Left cardiac atrium (tissue), 4 donors: ENCODE results near the gene GSTP1. TPM values are rescaled to one million over a fixed set of nuclear protein-coding genes. Genes with fewer than 3 reads are reported as not detected.
A peak's percentile ranks its signal among the peaks of the same experiment; 100 is the strongest.
"Not testable (repeated sequence)": the region's sequence is repeated elsewhere in the genome, so short reads cannot be mapped to it uniquely, and the experiment has no call there.

ENCODE experiments used
- ATAC-seq, 2 donors: fragments of 200-7000 bp; cut with Tn5 transposase; one replicate each; pipeline ENCODE4 v1.9.1; 2020; ENCODE audit warnings: mild to moderate bottlenecking in 2 of 2, moderate library complexity in 2 of 2
- DNase-seq: peaks from one replicate; pipeline ENCODE4 v3.0.0-alpha.2; 2020
- intact Hi-C, 2 donors: fragments of 100-400 bp; cut with DNase I; formaldehyde crosslinking; loops; one replicate each; pipeline versions ENCODE4 v1.14.1 to v1.15.1; 2022 to 2023
- long read RNA-seq: library from polyadenylated mRNA; unstranded; transcript quantifications from one replicate; pipeline ENCODE4 v2.0.0, GENCODE V29; 2021
- total RNA-seq, 2 donors: library from RNA; stranded (reverse); fragmentation: NEBNext Ultra II Directional; extraction: Animal tissue kit (Norgen Biotek cat#: 25700); gene quantifications; one replicate each; pipeline ENCODE4 v1.2.1, GENCODE V29; 2021
- donor health status: DM: no; HTN: yes; CAD: no.
- donor health status: DM: no; HTN: yes; CAD: no; lungs with severe emphysema.
- donor health status: DM: yes; HTN: yes; CAD: no.
- donor health status: Dilated cardiomyopathy.

The GSTP1 gene
- 100 to 1,000 TPM; 314 to 337 TPM for total RNA-seq
- long read RNA-seq, transcript GSTP1-202 (7 exons, 961 nt) = major isoform, 28 of 31 reads
- long read RNA-seq, partial matches to known transcripts = 1 of 31 reads
- long read RNA-seq, other reads (novel, unspliced or antisense) = 2 of 31 reads

DNA sequence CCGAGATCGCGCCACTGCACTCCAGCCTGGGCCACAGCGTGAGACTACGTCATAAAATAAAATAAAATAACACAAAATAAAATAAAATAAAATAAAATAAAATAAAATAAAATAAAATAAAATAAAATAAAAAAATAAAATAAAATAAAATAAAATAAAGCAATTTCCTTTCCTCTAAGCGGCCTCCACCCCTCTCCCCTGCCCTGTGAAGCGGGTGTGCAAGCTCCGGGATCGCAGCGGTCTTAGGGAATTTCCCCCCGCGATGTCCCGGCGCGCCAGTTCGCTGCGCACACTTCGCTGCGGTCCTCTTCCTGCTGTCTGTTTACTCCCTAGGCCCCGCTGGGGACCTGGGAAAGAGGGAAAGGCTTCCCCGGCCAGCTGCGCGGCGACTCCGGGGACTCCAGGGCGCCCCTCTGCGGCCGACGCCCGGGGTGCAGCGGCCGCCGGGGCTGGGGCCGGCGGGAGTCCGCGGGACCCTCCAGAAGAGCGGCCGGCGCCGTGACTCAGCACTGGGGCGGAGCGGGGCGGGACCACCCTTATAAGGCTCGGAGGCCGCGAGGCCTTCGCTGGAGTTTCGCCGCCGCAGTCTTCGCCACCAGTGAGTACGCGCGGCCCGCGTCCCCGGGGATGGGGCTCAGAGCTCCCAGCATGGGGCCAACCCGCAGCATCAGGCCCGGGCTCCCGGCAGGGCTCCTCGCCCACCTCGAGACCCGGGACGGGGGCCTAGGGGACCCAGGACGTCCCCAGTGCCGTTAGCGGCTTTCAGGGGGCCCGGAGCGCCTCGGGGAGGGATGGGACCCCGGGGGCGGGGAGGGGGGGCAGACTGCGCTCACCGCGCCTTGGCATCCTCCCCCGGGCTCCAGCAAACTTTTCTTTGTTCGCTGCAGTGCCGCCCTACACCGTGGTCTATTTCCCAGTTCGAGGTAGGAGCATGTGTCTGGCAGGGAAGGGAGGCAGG lies at the start of gene GSTP1:
GSTP1 (plus strand) TSS at position 566 of the 958 bp plus-strand sequence; CDS start at position 598, 32 bp downstream.
- intact Hi-C loops = no loop called here
- peak; percentile 95 for DNase-seq
- ATAC-seq = peak; percentile 98

DNA sequence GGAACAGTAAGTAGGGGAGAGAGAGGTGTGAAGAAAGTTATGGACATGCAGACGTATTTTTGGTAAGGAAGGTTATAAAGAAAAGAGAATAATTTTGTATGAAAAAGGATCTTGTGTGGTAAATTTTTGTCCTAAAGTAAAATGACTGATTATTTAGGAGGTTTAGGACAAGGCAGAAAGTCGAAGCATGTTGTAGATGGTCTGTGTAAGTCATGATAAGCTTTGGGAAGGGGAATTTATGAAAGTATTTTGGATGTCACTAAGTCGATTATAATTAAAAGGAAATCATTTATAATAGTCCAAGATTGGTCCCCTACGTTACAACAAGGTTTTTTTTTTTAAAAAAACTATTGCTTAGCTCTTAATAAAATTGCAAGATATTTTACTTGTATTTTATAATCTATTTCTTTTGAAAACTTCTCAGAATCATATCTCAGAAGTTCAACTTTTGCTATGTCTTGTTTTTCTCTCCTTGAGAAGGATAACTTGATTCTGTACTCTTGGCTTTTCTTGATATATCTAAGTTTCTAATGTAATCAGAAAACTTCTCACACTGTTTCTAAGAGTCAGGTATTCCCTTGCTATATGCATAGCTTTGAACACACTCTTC lies 49.4 kb upstream of the GSTP1 start:
- no peak for ATAC-seq
- no peak for DNase-seq
- intact Hi-C loops = no loop called here

DNA sequence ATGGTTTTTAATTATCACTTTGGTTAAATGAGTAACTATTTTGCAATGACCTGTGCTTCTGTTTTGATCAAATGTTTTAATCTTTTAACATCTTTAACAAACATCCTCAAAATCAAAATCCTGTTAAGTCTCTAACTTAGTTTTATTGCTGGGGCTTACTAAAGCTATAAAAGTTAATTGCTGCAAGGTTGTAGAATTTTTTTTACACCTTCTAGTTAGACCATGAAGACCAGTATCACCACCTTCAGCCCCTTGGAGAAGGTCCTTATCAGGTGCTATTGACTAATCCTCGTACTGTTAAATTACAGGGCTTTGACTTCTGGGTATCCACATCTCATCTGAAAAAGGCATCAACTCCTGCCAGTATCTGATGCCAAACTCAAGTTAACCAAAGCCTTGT lies 48.1 kb upstream of the GSTP1 start:
- no peak for ATAC-seq
- intact Hi-C loops = no loop called here
- DNase-seq = no peak

DNA sequence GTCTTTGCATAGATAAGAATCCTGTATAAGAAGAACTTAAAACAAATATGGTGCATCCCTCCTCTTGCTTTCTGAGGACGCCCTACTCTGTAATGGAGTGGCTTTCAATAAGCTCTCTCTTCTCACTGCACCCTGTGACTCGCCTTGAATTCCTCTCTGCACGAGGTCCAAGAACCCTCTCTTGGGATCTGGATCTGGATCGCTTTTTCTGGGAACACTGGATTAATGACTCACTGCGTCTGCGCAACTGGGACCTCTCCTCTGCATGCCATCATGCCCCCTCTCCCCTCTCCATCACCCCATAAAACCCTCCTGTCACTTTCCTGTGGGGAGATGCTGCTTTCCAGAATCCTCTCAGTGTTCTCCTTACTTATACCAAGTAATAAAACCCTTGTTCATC lies 45.3 kb upstream of the GSTP1 start:
- intact Hi-C loops = no loop called here
- ATAC-seq (no peak), DNase-seq (no peak)

DNA sequence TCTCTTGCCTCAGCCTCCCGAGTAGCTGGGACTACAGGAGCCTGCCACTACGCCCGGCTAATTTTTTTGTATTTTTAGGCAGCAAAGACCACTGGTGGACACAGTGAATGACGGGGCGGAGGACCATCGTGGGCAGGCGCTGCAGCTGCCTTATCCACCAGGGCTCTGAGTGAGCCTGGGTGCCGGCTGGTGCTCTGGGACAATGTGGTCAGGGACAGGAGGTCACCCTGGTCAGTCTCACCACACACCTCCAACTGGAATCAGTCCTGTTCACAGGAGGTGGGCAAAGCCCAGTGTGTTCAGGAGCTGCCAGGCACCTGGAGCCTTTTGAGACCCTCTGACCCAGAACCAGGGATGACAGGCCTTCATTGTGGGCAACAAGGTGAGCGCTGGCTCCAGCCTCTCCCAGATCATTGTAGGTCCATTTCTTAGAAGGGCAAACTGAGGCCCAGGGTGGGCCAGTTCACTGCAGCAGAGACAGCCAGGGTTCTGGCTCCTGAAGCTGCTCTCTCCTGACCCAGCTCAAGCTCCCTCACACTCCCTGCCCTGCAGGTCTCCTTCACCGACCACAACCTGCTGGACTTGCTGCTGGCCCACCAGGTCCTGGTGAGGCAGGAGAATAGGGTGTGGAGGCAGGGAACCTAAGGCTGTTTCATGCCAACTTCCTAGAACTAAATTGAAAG lies 44.6 kb upstream of the GSTP1 start:
- DNase-seq = no peak
- ATAC-seq = no peak
- intact Hi-C loops = no loop called here

DNA sequence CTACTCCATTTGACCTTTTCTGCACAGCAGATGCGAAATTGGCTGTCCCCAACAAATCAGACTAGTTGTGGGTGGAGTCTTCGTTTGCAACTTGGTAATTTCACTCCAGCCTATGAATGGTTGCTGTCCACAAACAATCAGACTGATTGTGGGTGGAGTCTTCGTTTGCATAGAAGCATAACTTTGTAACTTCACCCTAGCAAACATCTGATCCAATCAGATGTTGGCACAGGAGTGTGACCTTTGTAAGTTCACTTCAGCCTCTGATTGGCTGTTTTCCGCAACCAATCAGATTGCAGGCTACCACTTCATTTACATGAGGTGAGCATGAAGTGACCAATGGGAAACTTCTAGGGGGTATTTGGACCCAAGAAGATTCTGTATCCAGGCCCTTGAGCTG lies 44.1 kb upstream of the GSTP1 start:
- ATAC-seq = no peak
- intact Hi-C loops = no loop called here

DNA sequence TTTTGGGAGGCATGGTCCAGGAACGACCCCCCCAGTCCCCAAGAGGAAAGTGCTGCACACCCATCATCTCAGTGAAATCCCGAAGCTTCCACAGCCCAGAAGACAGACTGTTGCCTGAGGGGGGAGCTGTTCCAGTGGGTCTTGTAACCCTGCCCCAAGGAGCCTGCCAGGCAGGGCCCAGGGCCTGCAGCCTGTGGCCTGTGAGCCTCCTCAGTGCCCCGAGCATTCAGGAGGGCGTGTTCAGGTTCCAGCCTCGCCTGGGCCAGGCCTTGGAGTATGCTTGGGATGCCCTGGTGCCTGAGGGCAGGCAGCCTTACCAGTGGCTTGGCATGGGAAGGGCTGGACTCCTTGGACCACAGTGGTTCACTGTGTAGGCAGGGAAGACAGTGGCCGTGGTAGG lies 42.4 kb upstream of the GSTP1 start:
- intact Hi-C loops = no loop called here
- ATAC-seq = no peak
- no peak for DNase-seq

More for the DNA sequence above, 44.1 kb upstream of the GSTP1 start:
- no peak for DNase-seq

DNA sequence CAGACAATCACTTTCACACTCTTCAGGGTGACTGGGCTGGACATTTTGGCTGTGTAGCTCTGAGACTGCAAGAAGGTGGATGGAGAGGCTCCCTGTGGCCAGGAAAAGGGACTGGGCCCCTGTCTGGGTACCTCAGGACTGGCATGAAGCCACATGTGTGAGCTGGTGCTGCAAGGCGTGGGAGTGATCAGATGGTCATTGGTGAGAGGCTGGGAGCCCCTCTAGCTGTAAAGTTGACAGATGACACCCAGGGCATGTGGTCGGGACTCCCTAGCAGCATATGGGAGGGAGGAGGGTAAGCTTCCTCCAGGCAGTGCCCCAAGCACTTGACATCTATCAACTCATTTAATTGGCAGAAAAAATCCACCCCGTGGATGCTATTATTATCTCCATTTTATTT lies 41.4 kb upstream of the GSTP1 start:
- ATAC-seq = no peak
- intact Hi-C loops = no loop called here
- no peak for DNase-seq

DNA sequence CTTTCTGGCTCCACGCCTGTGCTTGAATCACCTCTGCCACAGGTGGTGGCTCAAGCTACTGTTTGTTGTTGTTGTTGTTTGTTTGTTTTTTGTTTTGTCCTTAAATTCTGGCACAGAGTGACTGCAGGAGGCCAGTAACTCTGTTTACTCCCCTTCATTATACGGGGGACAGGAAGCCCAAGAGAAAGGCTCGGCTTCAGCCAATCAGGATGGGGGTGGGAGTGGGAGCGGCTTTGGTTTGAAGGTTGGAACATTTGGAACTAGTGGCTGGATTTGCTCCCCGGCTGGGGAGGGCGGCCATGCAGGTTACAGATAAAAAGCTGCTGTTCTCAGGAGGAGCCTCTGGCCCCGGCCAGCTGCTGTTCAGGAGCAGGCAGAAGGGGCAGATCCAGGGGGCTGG lies 40.6 kb upstream of the GSTP1 start:
- ATAC-seq (no peak), DNase-seq (no peak)
- intact Hi-C loops = no loop called here

DNA sequence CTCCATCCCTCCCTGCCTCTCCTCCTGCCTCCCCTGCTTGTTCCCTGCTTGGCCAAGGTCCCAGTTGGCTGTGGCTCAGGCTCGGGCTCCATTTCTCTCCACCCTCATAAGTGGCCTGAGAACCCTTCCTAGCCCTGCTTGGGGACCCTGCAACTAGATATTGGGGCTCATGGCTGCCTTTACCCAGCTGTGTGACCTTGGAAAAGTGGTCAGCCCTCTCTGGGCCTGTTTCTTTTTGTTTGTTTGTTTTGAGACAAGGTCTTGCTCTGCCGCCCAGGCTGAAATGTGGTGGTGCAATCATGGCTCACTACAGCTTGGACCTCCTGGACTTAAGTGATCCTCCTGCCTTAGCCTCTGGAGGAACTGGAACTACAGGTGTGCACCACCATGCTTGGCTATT lies 40.0 kb upstream of the GSTP1 start:
- ATAC-seq = no peak
- intact Hi-C loops = no loop called here
- DNase-seq = no peak

DNA sequence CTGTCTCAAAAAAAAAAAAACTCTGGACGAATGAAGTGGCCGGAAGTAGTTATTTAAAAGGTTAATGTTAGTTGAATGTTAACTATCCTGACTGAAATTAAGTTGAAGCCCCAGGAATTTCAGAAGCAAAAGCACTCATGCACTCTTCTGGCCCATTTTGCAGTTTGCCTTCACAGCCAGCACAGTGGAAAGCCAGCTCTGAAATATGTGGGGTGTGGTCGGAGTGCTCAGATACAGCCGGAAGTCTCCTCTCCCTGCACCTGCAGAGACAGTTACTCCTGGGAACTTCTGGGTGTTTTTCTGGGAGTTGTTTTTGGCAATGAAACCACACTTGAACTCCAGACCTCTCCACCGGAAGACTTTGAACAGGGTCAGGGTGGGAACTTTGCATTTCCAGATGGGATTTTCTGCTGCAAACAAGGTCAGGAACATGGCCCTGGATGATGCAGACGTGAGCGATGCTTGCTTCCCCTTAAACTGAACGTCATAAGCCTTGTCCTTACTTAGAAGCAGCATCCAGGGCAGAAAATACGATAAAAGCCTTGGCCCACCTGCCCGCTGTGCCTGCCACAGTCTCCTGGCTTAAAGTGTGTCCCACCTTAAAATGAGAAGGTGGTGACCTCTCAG lies 38.9 kb upstream of the GSTP1 start:
- peak in 1 of 2 donors; percentile 22 for ATAC-seq
- DNase-seq = no peak
- intact Hi-C loops = no loop called here

DNA sequence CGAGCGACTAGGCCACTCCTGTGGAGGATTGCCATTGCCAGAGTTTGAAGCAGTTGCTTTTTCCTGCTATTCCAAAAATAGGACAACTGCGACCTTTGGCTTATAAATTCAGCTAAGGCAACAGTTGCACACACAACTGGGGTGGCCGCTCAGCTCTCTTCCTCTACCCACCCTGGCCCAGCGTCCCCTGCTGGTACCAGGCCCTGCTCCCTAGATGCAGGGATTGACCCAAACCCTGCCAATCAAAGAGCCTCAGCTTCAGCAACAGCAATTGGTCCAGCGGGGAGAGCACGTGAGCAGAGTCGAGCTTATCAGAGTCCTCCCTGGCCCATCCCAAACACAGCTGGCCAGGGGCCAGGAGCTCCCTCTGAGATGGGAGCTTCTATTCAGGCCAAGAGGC lies 38.3 kb upstream of the GSTP1 start:
- intact Hi-C loops = no loop called here
- ATAC-seq = peak; percentile 83 to 94
- peak; percentile 62 for DNase-seq

DNA sequence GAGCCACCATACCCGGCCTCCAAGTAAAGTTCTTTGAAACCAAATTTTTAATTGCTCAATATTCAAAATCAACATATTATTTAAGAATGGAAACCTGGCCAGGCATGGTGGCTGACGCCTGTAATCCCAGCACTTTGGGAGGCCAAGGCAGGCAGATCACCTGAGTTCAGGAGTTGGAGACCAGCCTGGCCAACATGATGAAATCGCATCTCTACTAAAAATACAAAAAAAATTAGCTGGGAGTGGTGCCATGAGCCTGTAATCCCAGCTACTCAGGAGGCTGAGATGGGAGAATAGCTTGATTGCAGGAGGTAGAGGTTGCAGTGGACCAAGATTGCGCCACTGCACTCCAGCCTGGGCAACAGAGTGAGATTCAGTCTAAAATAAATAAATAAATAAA lies 35.5 kb upstream of the GSTP1 start:
- DNase-seq, ATAC-seq, intact Hi-C loops: not testable (repeated sequence)

DNA sequence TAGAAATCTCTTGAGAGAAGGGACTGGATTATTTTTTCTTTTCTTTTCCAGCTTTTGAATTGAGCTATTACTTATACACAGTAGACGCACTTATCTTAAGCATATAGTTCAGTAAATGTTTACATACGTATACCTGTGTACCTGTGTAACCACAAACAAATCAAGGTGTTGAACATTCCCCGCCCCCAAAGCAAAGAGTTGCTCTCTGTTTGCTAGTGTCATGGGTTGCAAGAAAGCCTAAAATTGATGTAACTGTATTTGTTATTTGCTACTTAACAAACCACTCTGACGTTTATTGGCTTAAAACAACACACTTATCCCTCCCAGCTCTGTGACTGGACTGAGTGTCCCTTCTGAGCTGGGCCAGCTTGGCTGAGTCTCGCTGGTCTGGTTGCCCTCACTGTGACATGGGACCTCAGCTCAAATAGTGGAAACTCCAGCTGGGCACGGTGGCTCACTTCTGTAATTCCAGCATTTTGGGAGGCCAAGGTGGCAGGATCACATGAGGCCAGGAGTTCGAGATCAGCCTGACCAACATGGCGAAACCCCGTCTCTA lies 35.0 kb upstream of the GSTP1 start:
- DNase-seq (no peak), ATAC-seq (no peak)
- intact Hi-C loops = no loop called here

DNA sequence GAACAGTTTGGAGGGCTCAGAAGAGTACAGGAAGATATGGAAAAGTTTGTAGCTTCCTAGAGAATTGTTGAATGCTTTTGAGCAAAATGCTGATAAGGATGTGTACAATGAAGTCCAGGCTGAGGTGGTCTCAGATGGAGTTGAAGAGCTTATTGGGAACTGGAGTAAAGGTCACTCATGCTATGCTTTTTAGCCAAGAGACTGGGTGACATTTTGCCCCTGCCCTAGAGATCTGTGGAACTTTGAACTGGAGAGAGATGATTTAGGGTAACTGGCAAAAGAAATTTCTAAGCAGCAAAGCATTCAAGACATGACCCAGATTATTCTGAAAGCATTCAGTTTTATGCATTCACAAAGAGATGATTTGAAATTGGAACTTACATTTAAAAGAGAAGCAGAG lies 32.5 kb upstream of the GSTP1 start:
- intact Hi-C loops = no loop called here
- no peak for ATAC-seq

DNA sequence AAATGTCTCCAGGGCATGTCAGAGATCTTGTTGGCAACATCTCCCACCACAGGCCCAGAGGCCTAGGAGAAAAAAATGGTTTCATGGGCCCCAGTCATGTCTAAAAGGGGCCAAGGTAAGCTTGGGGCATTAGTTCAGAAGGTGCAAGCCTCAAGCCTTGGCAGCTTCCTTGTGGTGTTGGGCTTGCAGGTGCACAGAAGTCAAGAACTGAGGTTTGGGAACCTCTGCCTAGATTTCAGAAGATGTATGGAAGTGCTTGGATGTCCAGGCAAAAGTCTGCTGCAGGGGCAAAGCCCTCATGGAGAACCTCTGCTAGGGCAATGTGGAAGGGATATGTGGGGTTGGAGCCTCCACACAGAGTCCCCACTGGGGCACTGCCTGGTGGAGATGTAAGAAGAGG lies 31.9 kb upstream of the GSTP1 start:
- intact Hi-C loops, DNase-seq, ATAC-seq: not testable (repeated sequence)

More for the DNA sequence above, 32.5 kb upstream of the GSTP1 start:
- DNase-seq = no peak

DNA sequence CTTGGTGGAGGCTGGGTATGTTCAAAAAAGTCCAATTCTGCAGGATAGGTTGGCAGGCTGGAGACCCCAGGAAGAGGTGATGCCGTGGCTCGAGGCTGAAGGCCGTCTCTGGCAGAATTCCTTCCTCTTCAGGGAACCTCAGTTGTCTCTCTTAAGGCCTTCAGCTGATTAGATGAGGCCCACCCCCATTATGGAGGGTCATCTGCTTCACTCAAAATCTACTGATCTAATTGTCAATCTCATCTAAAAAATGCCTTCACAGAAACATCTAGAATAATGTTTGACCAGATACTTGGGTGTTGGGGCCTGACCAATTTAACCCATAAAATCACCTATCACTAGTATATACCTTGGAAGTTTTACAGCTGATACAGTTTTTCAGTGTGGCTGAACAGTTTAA lies 27.4 kb upstream of the GSTP1 start:
- intact Hi-C loops = no loop called here
- ATAC-seq = no peak
- no peak for DNase-seq

DNA sequence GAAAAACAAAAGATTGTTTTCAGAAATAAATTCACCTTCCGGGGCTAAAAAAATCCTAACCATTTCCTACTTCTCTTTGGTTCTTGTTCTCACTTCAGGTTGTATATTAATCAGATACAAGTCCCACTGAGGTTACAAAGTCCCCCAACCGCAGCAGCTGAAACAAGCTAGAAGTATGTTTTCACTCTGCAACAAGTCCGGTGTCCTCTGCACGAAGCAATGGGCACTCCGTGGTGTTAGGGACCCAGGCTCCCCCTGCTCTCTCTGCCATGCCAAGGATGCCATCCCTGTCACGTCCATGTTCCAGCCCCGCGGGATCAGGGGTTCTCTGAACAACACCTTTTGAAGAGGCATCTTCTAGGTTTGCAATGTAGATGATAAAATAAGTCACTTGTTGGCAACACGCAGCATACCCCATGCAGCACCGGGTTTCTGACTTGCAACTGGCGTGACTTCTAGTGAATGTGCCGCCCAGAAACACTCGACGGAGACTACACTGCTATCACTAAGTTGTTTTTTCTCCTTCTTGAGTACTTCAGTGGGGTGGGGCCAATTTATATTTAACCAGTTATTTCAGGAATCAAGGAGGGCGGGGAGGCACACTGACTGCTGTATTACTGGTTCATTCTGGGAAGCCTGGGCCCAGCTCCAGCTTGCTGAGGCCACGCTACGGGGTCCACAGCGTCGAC lies 25.4 kb upstream of the GSTP1 start:
- peak; percentile 73 for DNase-seq
- ATAC-seq = peak; percentile 85 to 89
- intact Hi-C loops = no loop called here
